Dermis blood vessel endothelial cell (primary cell): ENCODE data around the gene EGLN1. TPM values are rescaled to one million over a fixed set of nuclear protein-coding genes. Genes with fewer than 3 reads are reported as not detected.

ENCODE experiments used
- DNase-seq: peaks from one replicate; pipeline ENCODE4 v3.0.0; 2010
- total RNA-seq: library from RNA; depleted of rRNA; stranded (reverse); fragments of >200 nt; gene quantifications from 2 replicates; pipeline ENCODE4 v1.2.3, GENCODE V29; 2014

EGLN1 gene
- total RNA-seq, 1 donor from 2014 or later = 129 TPM

DNA sequence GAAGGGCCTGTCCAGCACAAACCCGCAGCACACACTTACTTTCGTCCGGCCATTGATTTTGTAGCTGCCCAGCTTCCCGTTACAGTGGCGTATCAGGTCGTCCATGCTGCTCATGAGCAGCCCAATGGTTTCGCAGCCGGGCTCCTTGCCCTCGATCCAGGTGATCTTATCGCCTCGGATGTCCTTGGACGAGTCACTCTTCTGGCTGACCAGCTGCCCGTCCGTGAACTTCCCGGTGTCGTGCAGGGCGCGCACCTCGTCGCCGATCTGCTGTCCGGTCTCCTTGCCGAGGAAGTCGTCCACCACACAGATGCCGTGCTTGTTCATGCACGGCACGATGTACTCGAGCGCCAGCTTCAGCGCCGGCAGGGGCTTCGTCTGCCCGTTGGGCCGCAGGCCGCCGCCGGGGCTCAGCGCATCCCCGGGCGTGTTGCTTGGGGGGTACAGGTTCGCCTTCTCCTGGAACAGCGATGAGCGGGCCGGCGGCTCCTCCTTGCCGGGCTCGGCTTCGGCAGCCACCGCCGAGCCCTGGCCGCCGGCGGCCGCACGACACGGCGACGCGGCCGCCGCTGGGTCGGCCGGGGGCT lies 1.0 kb downstream of the EGLN1 start:
- DNase-seq = peak; percentile 70

DNA sequence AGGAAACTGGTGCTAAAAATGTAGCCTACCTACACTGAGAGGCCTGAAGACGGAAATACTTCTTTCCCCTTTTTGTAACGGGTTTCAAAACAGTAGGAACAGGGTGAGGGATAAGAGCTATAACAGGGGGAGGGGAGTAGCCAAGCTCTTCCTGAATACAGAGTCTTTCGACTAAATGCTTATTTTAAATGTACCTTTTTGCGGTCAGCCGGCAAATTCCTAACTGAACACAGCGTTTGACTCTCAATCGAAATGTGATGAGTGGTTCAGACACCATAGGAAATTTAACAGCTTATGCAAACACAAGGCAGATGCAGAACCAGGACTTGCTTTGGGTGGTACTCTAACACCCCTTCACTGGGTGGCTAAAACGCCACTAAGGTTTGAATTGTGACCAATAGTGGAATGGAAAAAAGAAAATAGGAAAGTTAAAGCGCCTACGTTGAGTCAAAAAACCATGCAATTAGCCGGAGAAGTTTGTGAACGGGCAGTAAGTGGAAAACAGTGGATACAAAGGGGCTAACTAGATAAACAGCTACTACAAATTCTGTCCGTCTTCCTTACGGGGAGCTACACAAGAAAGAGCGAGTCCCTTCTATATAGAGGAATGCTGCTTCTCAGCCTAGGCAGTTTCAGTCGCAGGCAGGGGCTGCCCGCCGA lies 1.7 kb downstream of the EGLN1 start:
- DNase-seq = peak; percentile 46

DNA sequence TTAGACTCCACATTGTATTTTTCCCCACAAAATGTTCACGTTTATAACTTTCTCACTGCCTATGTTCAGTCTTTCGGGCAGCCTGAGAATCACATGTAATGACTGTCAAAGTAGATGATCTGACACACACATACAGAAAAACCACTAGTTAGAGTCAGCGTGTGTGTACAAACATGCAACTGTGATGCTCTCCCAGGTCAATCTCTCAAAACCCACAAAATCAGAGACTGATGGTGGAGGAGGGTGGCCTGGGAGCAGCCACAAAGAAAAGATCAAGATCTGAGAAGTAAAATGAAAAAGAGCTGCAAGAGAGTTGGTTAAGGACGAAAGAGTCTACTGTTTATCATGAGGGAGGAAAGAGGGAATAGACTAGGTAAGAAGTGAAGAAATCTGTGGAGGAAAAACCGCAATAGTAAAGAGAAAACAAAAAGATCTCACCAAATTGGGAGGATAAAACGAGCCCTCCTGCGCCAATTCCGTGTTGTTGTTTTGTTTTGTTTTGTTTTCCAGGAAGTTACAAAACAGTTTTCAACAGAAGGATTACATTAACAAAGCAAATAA lies 2.3 kb downstream of the EGLN1 start:
- DNase-seq = peak; percentile 30

DNA sequence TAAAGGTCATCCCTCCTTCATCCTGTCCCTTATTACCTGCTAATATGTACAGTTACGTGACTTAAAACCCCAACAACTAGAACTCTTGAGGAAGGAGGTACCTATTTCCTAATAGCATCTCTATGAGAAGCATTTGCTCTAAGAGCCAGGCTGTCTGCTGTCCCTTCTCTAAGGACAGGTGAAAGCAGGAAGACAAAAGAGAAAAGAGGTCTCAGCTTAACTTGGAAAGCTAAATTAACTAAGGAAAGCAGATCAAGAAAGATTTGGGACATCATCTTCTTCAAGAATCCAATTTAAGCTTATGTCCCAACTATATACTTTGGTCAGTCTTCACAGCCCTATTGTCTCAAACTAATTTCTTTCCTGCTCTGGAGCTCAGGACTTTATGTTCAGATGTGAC lies 2.9 kb downstream of the EGLN1 start:
- peak; percentile 28 for DNase-seq

DNA sequence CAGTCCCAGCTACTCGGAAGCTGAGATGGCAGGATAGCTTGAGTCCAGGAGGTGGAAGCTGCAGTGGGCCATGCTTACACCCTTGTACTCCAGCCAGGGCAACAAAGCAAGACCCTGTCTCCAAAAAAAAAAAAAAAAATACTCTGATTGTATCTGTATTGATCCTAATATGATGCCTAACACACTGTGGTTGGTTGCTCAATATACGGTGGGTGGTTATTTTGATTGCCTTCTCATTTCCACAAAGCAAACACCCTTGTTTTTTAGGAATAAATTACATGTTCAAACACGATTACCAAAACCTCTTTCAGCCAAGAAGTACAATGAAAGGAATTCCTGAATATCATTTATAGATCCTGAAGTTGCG lies 3.4 kb downstream of the EGLN1 start:
- DNase-seq = no peak

DNA sequence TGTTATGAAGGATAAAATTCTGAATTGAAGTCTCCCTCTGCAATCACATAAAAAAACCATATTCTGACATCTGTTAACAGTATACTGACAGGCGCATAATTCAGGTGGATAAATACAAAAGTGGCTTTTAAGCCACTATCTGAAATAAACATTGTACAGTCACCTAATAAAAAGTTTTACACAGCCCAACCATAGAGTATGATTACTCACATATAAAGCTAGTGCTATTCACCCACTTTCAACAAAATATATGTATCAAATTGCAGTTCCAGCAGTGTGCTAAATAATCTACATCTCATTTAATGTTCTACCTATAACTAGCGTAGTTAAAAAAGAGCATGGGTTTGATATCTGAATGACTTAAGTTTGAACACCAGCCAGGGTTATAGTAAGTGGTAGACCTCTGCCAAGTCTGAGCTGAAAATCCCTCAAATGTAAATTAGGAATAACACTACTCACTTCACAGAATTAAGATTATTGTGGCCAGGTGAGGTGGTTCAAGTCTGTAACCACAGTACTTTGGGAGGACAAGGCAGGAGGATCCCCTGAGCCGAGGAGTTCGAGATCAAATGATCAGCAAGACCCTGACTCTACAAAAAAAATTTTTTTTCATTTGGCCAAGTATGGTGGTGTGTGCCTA lies 3.9 kb downstream of the EGLN1 start:
- DNase-seq = no peak

DNA sequence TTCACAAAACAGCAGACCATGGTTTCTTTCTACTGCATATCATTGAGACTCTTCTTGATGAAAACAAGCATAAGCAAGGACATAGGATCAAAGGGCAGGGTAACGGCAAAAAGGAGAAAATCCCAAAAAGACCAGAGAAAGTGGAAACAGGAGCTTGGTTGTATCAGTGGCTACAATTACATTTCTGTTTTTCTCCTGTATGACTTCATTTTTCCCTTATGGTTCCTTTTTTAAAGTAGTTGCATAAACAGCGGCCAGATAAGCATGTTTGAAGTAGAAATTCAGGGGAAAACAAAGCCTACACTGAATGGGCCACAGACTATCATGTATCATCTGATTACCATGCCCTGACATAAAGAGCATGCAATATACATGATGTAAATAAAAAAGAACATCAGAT lies 4.6 kb downstream of the EGLN1 start:
- no peak for DNase-seq

DNA sequence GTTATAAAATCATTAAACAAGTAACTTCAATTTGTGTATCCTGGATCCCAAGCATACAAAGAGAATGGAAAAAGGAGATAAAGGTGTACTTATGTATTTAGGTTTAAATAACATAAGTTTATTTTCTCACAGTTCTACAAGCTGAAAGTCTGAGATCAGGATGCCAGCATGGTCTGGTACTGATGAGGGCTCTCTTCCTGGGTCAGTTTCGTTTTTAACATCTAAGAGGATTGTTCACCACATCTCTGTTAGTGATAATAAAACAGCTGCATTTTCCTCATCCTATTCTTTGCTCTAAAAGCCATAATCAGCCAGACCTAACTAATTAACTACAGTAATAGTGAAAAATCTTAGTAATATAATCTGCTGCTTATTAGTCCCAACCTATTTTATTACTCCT lies 5.2 kb downstream of the EGLN1 start:
- no peak for DNase-seq

DNA sequence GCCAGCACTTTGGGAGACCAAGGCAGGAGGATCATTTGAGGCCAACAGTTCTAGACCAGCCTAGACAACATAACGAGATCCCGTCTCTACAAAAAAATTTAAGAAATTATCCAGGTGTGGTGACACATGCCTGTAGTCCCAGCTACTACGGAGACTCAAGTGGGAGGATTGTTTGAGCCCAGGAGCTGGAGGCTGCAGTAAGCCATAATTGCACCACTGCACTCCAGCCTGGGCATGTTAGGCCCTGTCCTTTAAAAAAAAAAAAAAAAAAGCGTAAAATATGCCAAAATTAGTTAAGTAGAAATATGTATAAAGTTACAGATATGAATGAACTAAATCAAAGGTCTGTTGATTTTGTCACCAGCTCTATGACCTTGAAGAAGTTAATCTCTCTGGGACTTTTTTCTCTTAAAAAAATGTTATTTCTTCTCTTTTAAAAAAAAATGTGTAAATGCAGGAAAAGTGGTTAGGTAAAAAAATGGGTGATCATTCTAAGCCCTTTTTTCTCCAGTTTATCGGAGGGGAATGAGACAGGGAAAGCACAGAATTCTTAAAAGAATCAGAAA lies 7.0 kb downstream of the EGLN1 start:
- no peak for DNase-seq

DNA sequence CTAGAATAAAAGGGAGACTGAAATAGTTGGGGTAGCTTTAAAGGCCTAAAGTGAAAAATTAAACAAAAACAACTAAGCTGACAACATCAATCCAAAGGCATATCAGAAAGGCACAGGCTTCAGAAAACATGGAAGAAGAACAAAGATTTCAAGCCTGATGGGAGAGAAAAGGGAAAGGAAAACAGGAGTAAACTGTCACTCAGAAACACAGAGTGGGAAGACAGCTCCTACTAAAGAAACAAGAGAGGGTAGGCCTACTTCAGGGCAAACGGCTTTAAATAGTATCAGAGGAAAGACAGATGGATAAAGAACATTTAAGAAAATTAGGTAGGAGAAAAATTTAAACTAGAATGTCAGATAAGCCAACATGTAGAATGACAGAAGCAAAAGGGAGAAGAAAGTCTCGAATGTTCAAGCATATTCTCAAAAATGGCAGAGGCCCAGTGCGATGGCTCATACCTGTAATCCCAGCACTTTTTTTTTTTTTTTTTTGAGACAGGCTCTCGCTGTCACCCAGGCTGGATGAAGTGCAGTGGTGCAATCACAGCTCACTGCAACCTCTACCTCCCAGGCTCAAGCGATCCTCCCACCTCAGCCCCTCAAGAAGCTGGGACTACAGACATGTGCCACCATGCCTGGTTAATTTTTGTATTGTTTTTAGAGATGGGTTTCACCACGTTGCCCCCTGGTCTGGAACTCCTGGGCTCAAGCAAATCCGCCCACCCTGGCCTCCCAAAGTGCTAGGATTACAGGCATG lies 7.6 kb downstream of the EGLN1 start:
- no peak for DNase-seq

DNA sequence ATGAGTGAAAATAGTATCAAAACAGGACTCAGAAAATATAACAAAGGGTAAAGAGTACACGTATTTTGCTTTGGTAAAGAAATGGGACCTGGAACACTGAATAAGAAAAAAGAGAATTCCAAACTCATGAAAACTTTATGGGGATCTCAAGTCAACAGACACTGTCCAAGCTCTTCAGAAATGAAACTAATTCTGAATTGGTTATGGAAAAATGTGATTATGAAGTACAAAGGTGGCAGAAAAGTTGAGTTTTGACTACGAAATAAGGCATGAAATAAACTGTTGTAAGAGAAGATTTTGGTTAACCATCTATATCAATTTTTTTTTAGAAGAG lies 8.4 kb downstream of the EGLN1 start:
- DNase-seq = no peak

DNA sequence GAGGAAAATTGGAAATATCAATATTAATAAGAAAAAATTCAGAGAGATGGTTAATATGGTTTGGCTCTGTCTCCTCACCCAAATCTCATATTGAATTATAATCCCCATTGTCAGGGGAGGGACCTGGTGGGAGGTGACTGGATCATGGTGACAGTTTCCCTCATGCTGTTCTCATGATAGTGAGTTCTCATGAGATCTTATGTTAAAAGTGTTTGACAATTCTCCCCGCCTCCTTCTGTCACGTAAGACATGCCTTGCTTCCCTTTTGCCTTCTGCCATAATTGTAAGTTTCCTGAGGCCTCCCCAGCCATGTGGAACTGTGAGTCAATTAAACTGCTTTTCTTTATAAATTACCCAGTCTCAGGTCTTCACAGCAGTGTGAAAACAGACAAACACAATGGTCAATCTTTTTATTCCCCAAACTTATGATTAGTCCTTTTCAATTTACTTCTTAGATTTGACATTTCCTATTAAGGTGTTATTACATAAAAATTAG lies 11.0 kb downstream of the EGLN1 start:
- DNase-seq = no peak

DNA sequence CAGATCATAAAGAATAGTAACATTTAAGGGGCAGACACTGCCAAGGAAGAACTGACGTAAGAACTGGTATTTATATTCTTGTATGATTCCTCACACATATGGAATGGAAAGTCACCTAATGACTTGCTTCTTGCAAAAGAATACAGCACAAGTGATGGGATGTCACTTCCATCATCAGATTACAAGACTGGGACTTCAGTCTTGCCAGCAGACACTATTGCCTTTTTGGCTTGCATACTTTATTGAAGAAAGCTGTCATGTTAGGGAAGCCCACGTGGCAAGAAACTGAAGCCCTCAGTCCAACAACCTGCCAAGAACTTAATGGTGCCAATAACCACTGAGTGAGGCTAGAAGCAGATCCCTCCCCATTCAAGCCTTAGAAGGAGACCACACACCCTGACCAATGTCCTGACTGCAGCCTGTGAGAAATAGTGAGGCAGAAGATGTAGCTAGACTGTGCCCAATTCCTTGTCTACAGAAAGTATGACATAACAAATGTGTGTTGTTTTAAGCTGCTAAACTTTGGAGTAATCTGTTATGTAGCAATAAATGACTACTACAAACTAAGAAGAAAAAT lies 12.0 kb downstream of the EGLN1 start:
- DNase-seq = no peak

DNA sequence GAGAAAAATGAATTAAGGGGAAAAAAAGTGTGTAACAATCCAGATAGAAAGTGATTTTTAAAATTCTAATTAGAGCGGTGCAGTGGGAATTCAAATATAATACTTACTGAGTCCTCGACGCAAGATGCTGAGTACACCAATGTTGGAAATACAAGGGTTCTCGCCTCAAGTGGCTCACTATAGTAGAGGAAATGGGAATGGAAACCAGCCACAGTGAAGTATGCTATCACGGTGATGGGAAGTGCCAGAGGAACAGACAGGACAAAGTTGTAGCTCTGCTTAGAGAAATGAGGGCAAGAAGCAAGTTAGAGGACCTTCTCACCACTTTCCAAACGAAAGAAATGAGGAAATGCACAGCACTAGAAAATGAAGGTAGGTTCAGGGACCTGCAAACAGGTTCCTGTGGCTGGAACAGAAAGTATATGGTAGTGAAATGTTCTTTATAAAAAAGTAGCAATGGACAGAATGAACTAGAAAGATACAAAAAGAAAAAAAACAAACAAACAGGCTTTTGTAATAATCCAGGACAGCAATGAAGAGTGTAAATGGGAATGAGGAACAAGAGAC lies 13.5 kb downstream of the EGLN1 start:
- no peak for DNase-seq

DNA sequence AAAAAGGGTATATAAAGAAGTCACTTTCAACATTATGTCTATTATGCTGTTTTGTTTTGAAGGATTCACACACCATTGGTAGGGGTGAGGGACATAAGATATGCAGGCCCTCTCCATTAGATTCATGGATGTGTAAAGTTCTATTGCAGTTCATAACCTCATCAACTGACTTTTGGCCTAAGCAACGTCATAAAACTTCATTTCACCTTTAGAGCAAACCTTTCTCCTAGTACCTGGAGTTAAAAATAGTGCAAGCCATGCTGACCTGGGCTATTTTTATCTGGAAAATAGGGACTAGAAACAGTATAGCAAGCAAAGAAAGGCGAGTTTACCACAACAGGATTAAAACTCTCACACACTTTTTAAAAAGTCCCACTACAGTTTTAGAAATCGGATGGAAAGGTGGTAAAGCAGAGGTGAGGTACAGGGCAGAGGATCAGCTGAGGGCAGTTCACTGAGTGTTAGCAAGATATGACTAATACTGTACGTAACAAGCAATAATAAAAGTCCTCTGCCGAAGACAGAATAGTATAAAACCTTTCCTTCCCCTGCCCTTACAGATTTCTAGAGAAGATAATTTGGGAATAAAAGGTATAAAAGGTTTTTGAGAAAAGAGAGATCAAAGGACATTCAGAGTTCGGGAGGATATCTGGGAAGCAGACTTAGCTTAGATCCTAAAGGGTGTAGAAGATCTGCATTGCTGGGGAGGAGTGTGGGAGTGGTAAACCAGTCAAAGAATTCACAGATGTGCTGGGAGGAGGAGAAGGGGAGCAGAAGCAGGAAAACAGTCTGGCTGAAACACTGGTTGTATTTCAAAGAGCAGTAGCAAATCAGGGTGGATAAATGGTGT lies 14.3 kb downstream of the EGLN1 start:
- peak; percentile 50 for DNase-seq

DNA sequence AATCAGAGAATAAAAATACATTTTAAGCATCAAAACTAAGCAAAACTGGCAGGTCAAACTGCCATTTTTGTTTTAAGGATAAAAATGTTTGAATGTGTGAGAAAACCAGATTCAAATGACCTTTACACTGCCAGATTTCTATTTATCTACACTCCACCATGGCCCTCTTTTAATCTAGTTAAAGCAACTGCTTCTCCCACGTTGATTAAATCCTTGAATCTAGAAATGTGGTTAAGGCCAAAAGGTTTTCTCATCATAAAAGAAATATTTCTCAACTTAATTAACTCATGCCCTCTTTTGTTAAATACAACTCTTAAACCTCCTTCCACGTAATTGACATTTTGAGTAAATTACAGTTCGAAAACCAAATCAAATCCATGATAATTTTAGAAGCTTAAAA lies 15.0 kb downstream of the EGLN1 start:
- no peak for DNase-seq

DNA sequence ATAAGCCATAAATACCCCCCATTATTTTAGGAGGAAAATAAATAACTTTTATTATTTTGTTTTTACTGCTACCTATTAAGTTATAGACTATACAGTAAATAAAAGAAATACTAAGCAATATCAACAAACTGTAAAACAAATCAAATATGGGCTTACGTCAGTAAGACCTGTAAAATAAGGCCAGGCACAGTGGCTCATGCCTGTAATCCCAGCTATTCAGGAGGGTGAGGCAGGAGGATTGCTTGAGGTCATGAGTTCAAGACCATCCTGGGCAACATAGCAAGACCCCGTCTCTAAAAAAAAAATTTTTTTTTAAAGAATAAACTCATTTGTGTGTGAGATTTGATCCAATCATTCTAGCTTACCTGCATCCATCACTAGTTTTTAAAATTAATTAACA lies 17.8 kb downstream of the EGLN1 start:
- DNase-seq = no peak

DNA sequence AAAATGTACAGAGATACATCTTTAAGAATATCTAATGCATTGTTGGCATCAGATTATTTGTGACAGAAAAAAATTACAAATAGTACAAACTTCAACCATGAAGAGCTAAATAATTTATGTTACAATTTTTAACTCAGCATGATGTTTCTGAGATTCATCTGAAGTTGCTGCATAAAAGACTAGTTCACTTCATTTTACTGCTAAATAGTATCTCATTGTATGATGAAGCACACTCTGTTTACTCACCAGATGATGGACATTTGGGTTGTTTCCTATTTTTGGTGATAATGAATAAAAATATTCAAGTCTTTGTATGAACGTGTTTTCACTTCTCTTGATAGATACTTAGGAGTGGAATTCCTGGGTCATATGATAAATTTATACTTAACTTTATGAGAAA lies 20.6 kb downstream of the EGLN1 start:
- no peak for DNase-seq

DNA sequence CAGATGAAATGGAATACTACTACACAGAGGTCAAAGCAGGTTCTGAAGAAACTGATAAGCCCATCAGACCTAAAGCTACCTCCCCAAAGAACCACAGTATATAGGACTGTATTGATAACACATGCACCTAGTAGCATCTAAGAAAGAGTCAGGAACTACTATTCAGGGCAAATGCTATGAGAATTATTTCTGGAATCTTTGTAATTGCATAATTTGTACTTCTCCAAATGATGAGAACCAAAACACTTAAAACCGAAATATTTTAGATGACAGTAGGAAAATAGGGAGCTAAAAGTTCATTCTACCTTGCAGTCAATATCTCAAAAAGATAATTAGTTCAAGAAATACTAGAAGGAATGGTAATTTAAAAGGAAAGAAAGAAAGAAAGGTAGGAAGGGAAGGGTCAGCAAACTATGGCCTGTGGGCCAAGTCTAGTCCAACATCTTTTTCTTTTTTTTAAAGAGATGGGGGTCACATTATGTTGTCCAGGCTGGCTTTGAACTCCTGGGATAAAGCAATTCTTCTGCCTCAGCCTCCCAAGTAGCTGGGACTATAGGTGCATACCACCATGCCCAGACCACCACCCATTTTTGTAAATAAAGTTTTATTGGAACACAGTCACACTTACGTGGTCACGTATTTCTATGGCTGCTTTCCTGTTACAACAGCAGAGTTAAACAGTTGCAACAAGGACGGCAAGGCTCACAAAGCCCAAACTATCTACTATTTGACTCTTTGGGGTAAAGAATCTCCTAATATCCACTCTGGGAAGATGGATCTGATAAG lies 24.0 kb downstream of the EGLN1 start:
- DNase-seq = no peak

DNA sequence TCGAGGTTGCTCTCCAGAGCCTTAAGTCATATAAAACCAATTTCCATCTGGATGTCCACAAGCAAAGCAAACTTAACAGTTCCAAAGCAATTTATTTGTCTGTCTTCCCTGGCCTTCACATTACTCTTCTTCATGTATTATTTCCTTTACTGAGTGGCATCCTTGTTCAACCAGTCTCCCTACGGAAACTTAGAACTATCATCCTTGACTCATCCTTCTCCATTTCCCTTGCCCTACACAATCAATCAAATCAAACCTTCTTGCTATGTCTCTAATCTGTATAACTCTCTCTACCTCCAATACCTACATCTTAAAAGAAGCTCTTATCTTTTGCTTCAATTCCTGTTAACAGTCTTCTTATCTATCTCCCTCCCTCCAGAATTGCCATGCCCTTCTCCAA lies 25.4 kb downstream of the EGLN1 start:
- DNase-seq = no peak

DNA sequence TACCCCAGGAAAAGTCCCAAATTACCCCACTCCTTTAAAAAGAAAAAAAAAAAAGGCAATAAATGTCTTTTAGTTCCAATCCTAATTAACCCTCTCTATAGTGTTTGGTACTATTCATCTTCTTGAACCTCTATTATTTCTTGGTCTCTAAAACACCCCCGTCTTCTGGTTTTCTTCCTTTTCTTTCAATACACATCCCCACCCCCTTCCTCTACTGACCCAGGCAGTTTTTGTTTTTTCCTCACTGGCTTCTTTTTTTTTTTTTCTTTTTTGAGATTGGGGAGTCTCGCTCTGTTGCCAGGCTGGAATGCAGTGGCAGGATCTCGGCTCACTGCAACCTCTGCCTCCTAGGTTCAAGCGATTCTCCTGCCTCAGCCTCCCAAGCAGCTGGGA lies 26.1 kb downstream of the EGLN1 start:
- DNase-seq = no peak
